ENCODE data around the gene KIAA0930.

KIAA0930 gene

GRCh38 chr22:45254388-45254787 is 13.7 kb upstream of the KIAA0930 start:
- no peak for TF ChIP-seq CTCF (IDR thresholded peaks at IDR 0.05; ENCODE audit: control extremely low read depth, extremely low read depth, low read depth, missing control alignments)
- POLR2A ChIA-PET = no interaction called here
- CTCF ChIA-PET = interaction anchor here (1.2 kb wide), 1 partner anchor 13 kb away, joined by 3 read pairs; no protein-coding TSS in a partner anchor
- DNase-seq (ENCODE audit: extremely low spot score) = no peak

GRCh38 chr22:45253039-45253641 is 12.4 kb upstream of the KIAA0930 start:
- DNase-seq (ENCODE audit: extremely low spot score) = no peak
- no peak for TF ChIP-seq CTCF (IDR thresholded peaks at IDR 0.05; ENCODE audit: control extremely low read depth, extremely low read depth, low read depth, missing control alignments)
- CTCF ChIA-PET = interaction anchor here (1.6 kb wide), 1 partner anchor 151 kb away, joined by 4 read pairs; no protein-coding TSS in a partner anchor
- POLR2A ChIA-PET = no interaction called here

GRCh38 chr22:45251825-45252224 is 11.1 kb upstream of the KIAA0930 start:
- ChIA-PET POLR2A (interaction anchor here (0.8 kb wide), 1 partner anchor 17 kb away, joined by 3 read pairs; no protein-coding TSS in a partner anchor), CTCF (interaction anchor here (1.1 to 1.6 kb wide), 2 partner anchors 11 to 149 kb away, joined by 4 read pairs; no protein-coding TSS in a partner anchor)
- TF ChIP-seq CTCF (IDR thresholded peaks at IDR 0.05; ENCODE audit: control extremely low read depth, extremely low read depth, low read depth, missing control alignments) = no peak
- no peak for DNase-seq (ENCODE audit: extremely low spot score)

- POLR2A ChIA-PET = no interaction called here
- no peak for TF ChIP-seq CTCF (IDR thresholded peaks at IDR 0.05; ENCODE audit: control extremely low read depth, extremely low read depth, low read depth, missing control alignments)
- peak; percentile 77 for DNase-seq (ENCODE audit: extremely low spot score)
- CTCF ChIA-PET = interaction anchor here (1.0 to 2.5 kb wide), 2 partner anchors 12 to 15 kb away, joined by 3 to 6 read pairs; no protein-coding TSS in a partner anchor
Measured at GRCh38 chr22:45248832-45249561, 8.3 kb upstream of the KIAA0930 start.

GRCh38 chr22:45246060-45246985 is 5.6 kb upstream of the KIAA0930 start:
- no peak for DNase-seq (ENCODE audit: extremely low spot score)
- POLR2A ChIA-PET = interaction anchor here (0.6 kb wide), 1 partner anchor 261 kb away, joined by 4 read pairs; no protein-coding TSS in a partner anchor
- CTCF ChIA-PET = interaction anchor here (0.9 to 2.7 kb wide), 4 partner anchors 16 to 38 kb away, joined by 3 to 10 read pairs (median 3); no protein-coding TSS in a partner anchor
- no peak for TF ChIP-seq CTCF (IDR thresholded peaks at IDR 0.05; ENCODE audit: control extremely low read depth, extremely low read depth, low read depth, missing control alignments)

- POLR2A ChIA-PET = interaction anchor here (0.8 kb wide), 1 partner anchor 11 kb away, joined by 3 read pairs; no protein-coding TSS in a partner anchor
- CTCF ChIA-PET = interaction anchor here (2.7 kb wide), 1 partner anchor 20 kb away, joined by 10 read pairs; no protein-coding TSS in a partner anchor
- DNase-seq (ENCODE audit: extremely low spot score) = no peak
- no peak for TF ChIP-seq CTCF (IDR thresholded peaks at IDR 0.05; ENCODE audit: control extremely low read depth, extremely low read depth, low read depth, missing control alignments)
Measured at GRCh38 chr22:45244916-45245315, 4.2 kb upstream of the KIAA0930 start.
